GM23338 (cell line): Measurements from ENCODE around the gene MAGEA3. TPM values are rescaled to one million over a fixed set of nuclear protein-coding genes. Genes with fewer than 3 reads are reported as not detected.

Source experiments
- ATAC-seq: fragments of 200-7000 bp; cut with Tn5 transposase; 3 replicates; pipeline ENCODE4 v1.9.1; 2020
- DNase-seq: peaks from one replicate; pipeline ENCODE4 v3.0.0-alpha.2; 2015; ENCODE audit warnings: low spot score
- H2AFZ ChIP-seq: fragments of 200-600 bp; sonication (generic); 2 replicates; pipeline ENCODE4 v1.8.0; 2016; ENCODE audit warnings: antibody characterized with exemption, mild to moderate bottlenecking, moderate library complexity
- H3F3A ChIP-seq: fragments of 200-600 bp; sonication (generic); replicated peaks from 2 replicates; pipeline ENCODE4 v1.8.0; 2017; ENCODE audit warnings: antibody characterized with exemption, mixed run types, low read depth
- H3K27ac ChIP-seq: fragments of 200-600 bp; sonication (generic); 2 replicates; pipeline ENCODE4 v1.6.1; 2016; ENCODE audit warnings: low read depth
- H3K27me3 ChIP-seq: fragments of 200-600 bp; sonication (generic); 2 replicates; pipeline ENCODE4 v1.8.0; 2016; ENCODE audit warnings: mild to moderate bottlenecking, mixed run types, moderate library complexity; ENCODE audit not compliant: insufficient read depth
- H3K36me3 ChIP-seq: fragments of 200-600 bp; sonication (generic); 2 replicates; pipeline ENCODE4 v1.8.0; 2016; ENCODE audit warnings: mild to moderate bottlenecking; ENCODE audit not compliant: insufficient read depth
- H3K4me1 ChIP-seq: fragments of 200-600 bp; sonication (generic); 2 replicates; pipeline ENCODE4 v1.8.0; 2016; ENCODE audit warnings: mild to moderate bottlenecking, moderate library complexity; ENCODE audit not compliant: insufficient read depth
- H3K4me2 ChIP-seq: fragments of 200-600 bp; sonication (generic); 2 replicates; pipeline ENCODE4 v1.7.1; 2017; ENCODE audit warnings: mixed run types
- H3K4me3 ChIP-seq: fragments of 200-600 bp; sonication (generic); 2 replicates; pipeline ENCODE4 v1.6.1; 2016; ENCODE audit warnings: mixed run types
- H3K79me2 ChIP-seq: fragments of 200-600 bp; sonication (generic); replicated peaks from 2 replicates; pipeline ENCODE4 v1.8.0; 2017; ENCODE audit warnings: mild to moderate bottlenecking; ENCODE audit not compliant: insufficient read depth
- H3K9me2 ChIP-seq: fragments of 200-600 bp; sonication (generic); 2 replicates; pipeline ENCODE4 v1.8.0; 2017; ENCODE audit not compliant: insufficient read depth
- H4K20me1 ChIP-seq: fragments of 200-600 bp; sonication (generic); replicated peaks from 2 replicates; pipeline ENCODE4 v1.8.0; 2017; ENCODE audit warnings: mild to moderate bottlenecking; ENCODE audit not compliant: insufficient read depth
- H3K27ac Mint-ChIP-seq: 2 replicates; pipeline ENCODE4 v1.8.0; 2020; ENCODE audit warnings: inconsistent platforms, mild to moderate bottlenecking, moderate library complexity, mixed read lengths
- H3K27me3 Mint-ChIP-seq: 3 replicates; pipeline ENCODE4 v1.8.0; 2022; ENCODE audit warnings: low read depth, mild to moderate bottlenecking, moderate library complexity, mixed read lengths, inconsistent platforms; ENCODE audit not compliant: insufficient read depth, poor library complexity
- H3K36me3 Mint-ChIP-seq: 3 replicates; pipeline ENCODE4 v1.8.0; 2021; ENCODE audit warnings: low read depth, mild to moderate bottlenecking, inconsistent platforms, moderate library complexity, mixed read lengths
- H3K4me1 Mint-ChIP-seq: 3 replicates; pipeline ENCODE4 v1.8.0; 2020; ENCODE audit warnings: mild to moderate bottlenecking, inconsistent platforms, mixed read lengths
- H3K4me3 Mint-ChIP-seq: 3 replicates; pipeline ENCODE4 v1.8.0; 2021; ENCODE audit warnings: moderate library complexity, mild to moderate bottlenecking, inconsistent platforms, mixed read lengths
- H3K9me3 Mint-ChIP-seq: 3 replicates; pipeline ENCODE4 v1.8.0; 2020; ENCODE audit warnings: moderate library complexity, mild to moderate bottlenecking, inconsistent platforms, mixed read lengths
- CREB1 ChIP-seq: fragments of 250-450 bp; sonication (Bioruptor Pico); IDR thresholded peaks from 2 replicates; pipeline ENCODE4 v1.5.0; 2020; ENCODE audit warnings: low read depth, mild to moderate bottlenecking, moderate library complexity
- EZH2 ChIP-seq: fragments of 200-600 bp; sonication (generic); IDR thresholded peaks from one replicate; pipeline ENCODE4 v1.8.0; 2017; ENCODE audit warnings: antibody characterized with exemption, mild to moderate bottlenecking, low read depth; ENCODE audit not compliant: unreplicated experiment
- EZH2phosphoT487 ChIP-seq: fragments of 200-600 bp; sonication (generic); IDR thresholded peaks from one replicate; pipeline ENCODE4 v1.8.1; 2018; ENCODE audit warnings: antibody characterized with exemption; ENCODE audit not compliant: unreplicated experiment
- JUNB ChIP-seq: IDR thresholded peaks from one replicate; pipeline ENCODE4 v1.6.1; 2016; ENCODE audit warnings: antibody characterized with exemption; ENCODE audit not compliant: unreplicated experiment
- NANOG ChIP-seq: IDR thresholded peaks from 2 replicates; pipeline ENCODE4 v1.6.1; 2016; ENCODE audit warnings: antibody characterized with exemption, borderline replicate concordance
- POLR2AphosphoS5 ChIP-seq: IDR thresholded peaks from 2 replicates; pipeline ENCODE4 v1.6.1; 2016; ENCODE audit warnings: antibody characterized with exemption, low read depth
- STAT1 ChIP-seq: IDR thresholded peaks from one replicate; pipeline ENCODE4 v1.6.1; 2016; ENCODE audit warnings: antibody characterized with exemption; ENCODE audit not compliant: unreplicated experiment
- ZNF114 ChIP-seq: fragments of 250-450 bp; sonication (Bioruptor Pico); IDR thresholded peaks from 2 replicates; pipeline ENCODE4 v1.5.0; 2020; ENCODE audit warnings: mild to moderate bottlenecking, moderate library complexity
- ZNF331 ChIP-seq: fragments of 250-450 bp; sonication (Bioruptor Pico); IDR thresholded peaks from 2 replicates; pipeline ENCODE4 v1.5.0; 2020; ENCODE audit warnings: low read depth, mild to moderate bottlenecking, moderate library complexity
- ZNF462 ChIP-seq: fragments of 250-450 bp; sonication (Bioruptor Pico); IDR thresholded peaks from 2 replicates; pipeline ENCODE4 v1.5.0; 2020; ENCODE audit warnings: mild to moderate bottlenecking, moderate library complexity
- polyA plus RNA-seq: library from polyadenylated mRNA; unstranded; fragments of >200 nt; fragmentation: Nextera tagmentation; extraction: Ambion mirVana; gene quantifications from 2 replicates; pipeline ENCODE4 v1.2.1, GENCODE V29; 2016
- total RNA-seq: library from RNA; depleted of rRNA; stranded (reverse); fragments of >200 nt; shearing (Covaris generic); gene quantifications from 2 replicates; pipeline ENCODE4 v1.2.3, GENCODE V29; 2014
- TF ChIP-seq, protein P1 (sequence below): IDR thresholded peaks from one replicate; pipeline ENCODE4 v1.6.1; 2018; ENCODE audit warnings: antibody characterized with exemption; ENCODE audit not compliant: unreplicated experiment
- TF ChIP-seq, protein P2 (sequence below): IDR thresholded peaks from 2 replicates; pipeline ENCODE4 v1.6.1; 2016; ENCODE audit warnings: antibody characterized with exemption

Gene MAGEA3
- total and polyA plus RNA-seq, 2 experiments from 2014 or later = 0.39 TPM; not detected in 1

DNA sequence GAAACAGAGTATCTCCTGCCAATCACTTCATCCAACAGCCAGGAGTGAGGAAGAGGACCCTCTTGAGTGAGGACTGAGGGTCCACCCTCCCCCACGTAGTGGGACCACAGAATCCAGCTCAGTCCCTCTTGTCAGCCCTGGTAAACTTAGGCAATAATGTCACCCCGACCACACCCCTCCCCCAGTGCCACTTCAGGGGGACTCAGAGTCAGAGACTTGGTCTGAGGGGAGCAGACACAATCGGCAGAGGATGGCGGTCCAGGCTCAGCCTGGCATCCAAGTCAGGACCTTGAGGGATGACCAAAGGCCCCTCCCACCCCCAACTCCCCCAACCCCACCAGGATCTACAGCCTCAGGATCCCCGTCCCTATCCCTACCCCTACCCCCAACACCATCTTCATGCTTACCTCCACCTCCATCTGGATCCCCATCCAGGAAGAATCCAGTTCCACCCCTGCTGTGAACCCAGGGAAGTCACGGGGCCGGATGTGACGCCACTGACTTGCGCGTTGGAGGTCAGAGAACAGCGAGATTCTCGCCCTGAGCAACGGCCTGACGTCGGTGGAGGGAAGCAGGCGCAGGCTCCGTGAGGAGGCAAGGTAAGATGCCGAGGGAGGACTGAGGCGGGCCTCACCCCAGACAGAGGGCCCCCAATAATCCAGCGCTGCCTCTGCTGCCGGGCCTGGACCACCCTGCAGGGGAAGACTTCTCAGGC, 34.8 kb downstream of the MAGEA3 start, which contains the start of the genes CSAG1 and MAGEA12:
Gene CSAG1, minus strand, starts transcription at position 461 of the 715 bp plus-strand sequence. CDS start 1,261 bp downstream, outside the sequence.
Gene MAGEA12, plus strand, starts transcription at position 497 of the 715 bp plus-strand sequence. CDS start 2,405 bp downstream, outside the sequence.
- H3K36me3 Mint-ChIP-seq = no peaks in the 10 kb centered on the region
- Histone ChIP-seq H3K27me3 (no peaks in the 10 kb centered on the region), H3K4me1 (no peaks in the 10 kb centered on the region), H3K4me2 (no peak within 1 kb of the TSS), H3K4me3 (no peak within 1 kb of the TSS), H3F3A (no peaks in the 10 kb centered on the region), H3K79me2 (no peaks in the 10 kb centered on the region), H3K9me2 (no peaks in the 10 kb centered on the region), H3K27ac (no peak within 1 kb of the TSS), H4K20me1 (no peaks in the 10 kb centered on the region), H3K36me3 (no peaks in the 10 kb centered on the region), H2AFZ (no peak within 1 kb of the TSS)
- no peaks in the 10 kb centered on the region for H3K27me3 Mint-ChIP-seq
- no peak within 1 kb of the TSS for H3K4me3 Mint-ChIP-seq
- no peaks in the 10 kb centered on the region for H3K9me3 Mint-ChIP-seq
- no peak for TF ChIP-seq EZH2
- TF ChIP-seq, protein P1, sequence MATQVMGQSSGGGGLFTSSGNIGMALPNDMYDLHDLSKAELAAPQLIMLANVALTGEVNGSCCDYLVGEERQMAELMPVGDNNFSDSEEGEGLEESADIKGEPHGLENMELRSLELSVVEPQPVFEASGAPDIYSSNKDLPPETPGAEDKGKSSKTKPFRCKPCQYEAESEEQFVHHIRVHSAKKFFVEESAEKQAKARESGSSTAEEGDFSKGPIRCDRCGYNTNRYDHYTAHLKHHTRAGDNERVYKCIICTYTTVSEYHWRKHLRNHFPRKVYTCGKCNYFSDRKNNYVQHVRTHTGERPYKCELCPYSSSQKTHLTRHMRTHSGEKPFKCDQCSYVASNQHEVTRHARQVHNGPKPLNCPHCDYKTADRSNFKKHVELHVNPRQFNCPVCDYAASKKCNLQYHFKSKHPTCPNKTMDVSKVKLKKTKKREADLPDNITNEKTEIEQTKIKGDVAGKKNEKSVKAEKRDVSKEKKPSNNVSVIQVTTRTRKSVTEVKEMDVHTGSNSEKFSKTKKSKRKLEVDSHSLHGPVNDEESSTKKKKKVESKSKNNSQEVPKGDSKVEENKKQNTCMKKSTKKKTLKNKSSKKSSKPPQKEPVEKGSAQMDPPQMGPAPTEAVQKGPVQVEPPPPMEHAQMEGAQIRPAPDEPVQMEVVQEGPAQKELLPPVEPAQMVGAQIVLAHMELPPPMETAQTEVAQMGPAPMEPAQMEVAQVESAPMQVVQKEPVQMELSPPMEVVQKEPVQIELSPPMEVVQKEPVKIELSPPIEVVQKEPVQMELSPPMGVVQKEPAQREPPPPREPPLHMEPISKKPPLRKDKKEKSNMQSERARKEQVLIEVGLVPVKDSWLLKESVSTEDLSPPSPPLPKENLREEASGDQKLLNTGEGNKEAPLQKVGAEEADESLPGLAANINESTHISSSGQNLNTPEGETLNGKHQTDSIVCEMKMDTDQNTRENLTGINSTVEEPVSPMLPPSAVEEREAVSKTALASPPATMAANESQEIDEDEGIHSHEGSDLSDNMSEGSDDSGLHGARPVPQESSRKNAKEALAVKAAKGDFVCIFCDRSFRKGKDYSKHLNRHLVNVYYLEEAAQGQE = no peak
- no peak for TF ChIP-seq POLR2AphosphoS5
- TF ChIP-seq ZNF331 (CRISPR knock-in tag) = no peak
- TF ChIP-seq EZH2phosphoT487 = no peak
- TF ChIP-seq ZNF114 (CRISPR knock-in tag) = no peak
- no peak for TF ChIP-seq STAT1
- TF ChIP-seq, protein P2, sequence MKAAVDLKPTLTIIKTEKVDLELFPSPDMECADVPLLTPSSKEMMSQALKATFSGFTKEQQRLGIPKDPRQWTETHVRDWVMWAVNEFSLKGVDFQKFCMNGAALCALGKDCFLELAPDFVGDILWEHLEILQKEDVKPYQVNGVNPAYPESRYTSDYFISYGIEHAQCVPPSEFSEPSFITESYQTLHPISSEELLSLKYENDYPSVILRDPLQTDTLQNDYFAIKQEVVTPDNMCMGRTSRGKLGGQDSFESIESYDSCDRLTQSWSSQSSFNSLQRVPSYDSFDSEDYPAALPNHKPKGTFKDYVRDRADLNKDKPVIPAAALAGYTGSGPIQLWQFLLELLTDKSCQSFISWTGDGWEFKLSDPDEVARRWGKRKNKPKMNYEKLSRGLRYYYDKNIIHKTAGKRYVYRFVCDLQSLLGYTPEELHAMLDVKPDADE = no peak
- TF ChIP-seq JUNB = no peak
- TF ChIP-seq NANOG = no peak
- TF ChIP-seq ZNF462 (CRISPR knock-in tag) = no peak
- TF ChIP-seq CREB1 (CRISPR knock-in tag) = no peak
- DNase-seq = no peak
- H3K27ac Mint-ChIP-seq = no peak within 1 kb of the TSS
- no peaks in the 10 kb centered on the region; the same call in 2 of the 3 replicates for H3K4me1 Mint-ChIP-seq
- ATAC-seq = no peak
